ENCODE results near the gene RPRML. TPM values are rescaled to one million over a fixed set of nuclear protein-coding genes. Genes with fewer than 3 reads are reported as not detected.
"Not testable (repeated sequence)": the region's sequence is repeated elsewhere in the genome, so short reads cannot be mapped to it uniquely, and the experiment has no call there.

RPRML gene
- total RNA-seq, 1 experiment from 2014 or later, result 1.3 TPM

DNA sequence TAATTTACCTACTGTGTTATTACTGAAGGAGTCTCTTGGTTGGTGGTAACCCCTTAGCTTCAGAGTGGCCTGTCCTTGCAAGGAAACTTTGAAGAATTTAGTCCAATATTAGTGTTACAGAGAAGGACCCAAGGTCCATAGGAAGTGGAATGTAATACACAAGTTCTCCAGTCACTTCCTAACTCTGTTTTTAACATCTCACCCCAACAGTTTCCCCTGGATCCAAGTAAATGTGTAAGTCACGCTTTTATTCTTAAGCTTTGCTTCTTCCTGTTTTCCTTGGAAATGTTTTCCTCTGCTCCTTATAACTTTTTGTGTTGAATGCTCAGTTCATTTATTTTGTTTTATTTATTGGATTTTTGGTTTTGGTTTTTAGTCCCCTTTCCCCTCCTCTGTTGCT, 25.9 kb upstream of the RPRML start:
- Histone ChIP-seq H2AFZ (ENCODE audit: low read length) (no peak overlapping the region), H3K4ac (ENCODE audit: low read depth, low read length) (no peak overlapping the region), H3K4me2 (ENCODE audit: insufficient read depth, insufficient read length, low read length) (no peak overlapping the region), H2AK5ac (ENCODE audit: insufficient read length, low read length) (no peak overlapping the region), H3T11ph (ENCODE audit: low read length) (no peak overlapping the region), H3K23ac (ENCODE audit: insufficient read length, low read depth, low read length) (no peak overlapping the region), H3K4me1 (ENCODE audit: insufficient read depth, low read length) (no peaks in the 10 kb centered on the region), H2BK5ac (ENCODE audit: insufficient read length, low read length) (no peak overlapping the region), H4K91ac (ENCODE audit: insufficient read length, low read depth, low read length) (no peak overlapping the region), H4K8ac (replicated peaks; ENCODE audit: insufficient read length, low read depth, low read length) (no peak overlapping the region), H2BK120ac (ENCODE audit: low read depth, low read length, poor library complexity, severe bottlenecking) (no peak overlapping the region), H3K27ac (ENCODE audit: insufficient read length, low read depth, low read length) (no peak overlapping the region), H2BK20ac (ENCODE audit: low read depth, low read length, poor library complexity, severe bottlenecking) (no peak overlapping the region), H3K23me2 (ENCODE audit: insufficient read length, low read depth, low read length, poor library complexity, severe bottlenecking) (no peaks in the 10 kb centered on the region), H3K18ac (ENCODE audit: insufficient read length, low read depth, low read length) (no peak overlapping the region), H3K79me2 (ENCODE audit: insufficient read depth, low read length) (no peaks in the 10 kb centered on the region), H3K14ac (ENCODE audit: insufficient read depth, low read length) (no peak overlapping the region), H3K79me1 (ENCODE audit: insufficient read depth, low read depth, low read length, poor library complexity, severe bottlenecking) (no peaks in the 10 kb centered on the region), H3K9ac (ENCODE audit: extremely low read depth, insufficient read length, low read length) (no peak overlapping the region), H2BK12ac (ENCODE audit: insufficient read length, low read depth, low read length) (no peak overlapping the region), H2BK15ac (ENCODE audit: low read depth, low read length) (no peak overlapping the region), H3K27me3 (ENCODE audit: insufficient read depth, low read length) (no peaks in the 10 kb centered on the region), H3K56ac (ENCODE audit: insufficient read length, low read depth, low read length) (no peak overlapping the region), H4K5ac (ENCODE audit: insufficient read length, low read depth, low read length) (no peak overlapping the region), H3K9me3 (ENCODE audit: control insufficient read depth, low read depth, low read length) (no peaks in the 10 kb centered on the region), H4K20me1 (ENCODE audit: control insufficient read depth, insufficient read depth, insufficient read length) (no peaks in the 10 kb centered on the region)
- Mint-ChIP-seq H3K4me1 (peaks cover 6 to 7% of the 10 kb centered on the region in 2 experiments), H3K9me3 (no peaks in the 10 kb centered on the region), H3K4me3 (no peak overlapping the region), H3K27ac (0 out of 7 replicates have a peak overlapping the region, but pooled peaks of 1 of the 3 experiments have one; percentile 32), H3K27me3 (ENCODE audit: low read depth) (peaks cover 2% of the 10 kb centered on the region), H3K36me3 (ENCODE audit: insufficient read depth in 1 of 3, low read depth in 3 of 3) (no peaks in the 10 kb centered on the region)
- WGBS (ENCODE audit: extremely low coverage, insufficient read length, low lambda C conversion rate), result no CpG with 5 or more reads among the region's 1 CpG
- no peak for DNase-seq
- TF ChIP-seq CTCF (conservative IDR thresholded peaks at IDR 0.05), result no peak

DNA sequence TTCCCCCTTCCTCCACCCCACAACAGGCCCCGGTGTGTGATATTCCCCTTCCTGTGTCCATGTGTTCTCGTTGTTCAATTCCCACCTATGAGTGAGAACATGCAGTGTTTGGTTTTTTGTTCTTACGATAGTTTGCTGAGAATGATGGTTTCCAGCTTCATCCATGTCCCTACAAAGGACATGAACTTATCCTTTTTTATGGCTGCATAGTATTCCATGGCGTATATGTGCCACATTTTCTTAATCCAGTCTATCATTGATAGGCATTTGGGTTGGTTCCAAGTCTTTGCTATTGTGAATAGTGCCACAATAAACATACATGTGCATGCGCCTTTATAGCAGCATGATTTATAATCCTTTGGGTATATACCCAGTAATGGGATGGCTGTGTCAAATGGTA, 24.8 kb upstream of the RPRML start:
- H4K20me1 ChIP-seq (ENCODE audit: control insufficient read depth, insufficient read depth, insufficient read length); H3K4me2 ChIP-seq (ENCODE audit: insufficient read depth, insufficient read length, low read length); H3K23ac ChIP-seq (ENCODE audit: insufficient read length, low read depth, low read length); H3K27me3 ChIP-seq (ENCODE audit: insufficient read depth, low read length); H3K79me2 ChIP-seq (ENCODE audit: insufficient read depth, low read length); DNase-seq; H3K4me3 Mint-ChIP-seq; H3K4me1 ChIP-seq (ENCODE audit: insufficient read depth, low read length); H3K14ac ChIP-seq (ENCODE audit: insufficient read depth, low read length); H2BK5ac ChIP-seq (ENCODE audit: insufficient read length, low read length); H3K36me3 Mint-ChIP-seq (ENCODE audit: insufficient read depth in 1 of 3, low read depth in 3 of 3); H3K79me1 ChIP-seq (ENCODE audit: insufficient read depth, low read depth, low read length, poor library complexity, severe bottlenecking); H3K27me3 Mint-ChIP-seq (ENCODE audit: low read depth); H3K27ac Mint-ChIP-seq; H3K9ac ChIP-seq (ENCODE audit: extremely low read depth, insufficient read length, low read length); H3K9me3 ChIP-seq (ENCODE audit: control insufficient read depth, low read depth, low read length); H3K18ac ChIP-seq (ENCODE audit: insufficient read length, low read depth, low read length); H2AK5ac ChIP-seq (ENCODE audit: insufficient read length, low read length); H3K56ac ChIP-seq (ENCODE audit: insufficient read length, low read depth, low read length); H4K91ac ChIP-seq (ENCODE audit: insufficient read length, low read depth, low read length); H3K4ac ChIP-seq (ENCODE audit: low read depth, low read length); H2BK20ac ChIP-seq (ENCODE audit: low read depth, low read length, poor library complexity, severe bottlenecking); H2BK12ac ChIP-seq (ENCODE audit: insufficient read length, low read depth, low read length); H3K9me3 Mint-ChIP-seq; H2BK120ac ChIP-seq (ENCODE audit: low read depth, low read length, poor library complexity, severe bottlenecking); H3K27ac ChIP-seq (ENCODE audit: insufficient read length, low read depth, low read length); H3T11ph ChIP-seq (ENCODE audit: low read length); H4K8ac ChIP-seq (replicated peaks; ENCODE audit: insufficient read length, low read depth, low read length); H3K23me2 ChIP-seq (ENCODE audit: insufficient read length, low read depth, low read length, poor library complexity, severe bottlenecking); H4K5ac ChIP-seq (ENCODE audit: insufficient read length, low read depth, low read length); H3K4me1 Mint-ChIP-seq; H2BK15ac ChIP-seq (ENCODE audit: low read depth, low read length); H2AFZ ChIP-seq (ENCODE audit: low read length): not testable (repeated sequence)
- no CpG with 5 or more reads among the region's 5 CpGs for WGBS (ENCODE audit: extremely low coverage, insufficient read length, low lambda C conversion rate)

Measured in H9 (cell line).